ENCODE results near the gene PHLDA2.

DNA sequence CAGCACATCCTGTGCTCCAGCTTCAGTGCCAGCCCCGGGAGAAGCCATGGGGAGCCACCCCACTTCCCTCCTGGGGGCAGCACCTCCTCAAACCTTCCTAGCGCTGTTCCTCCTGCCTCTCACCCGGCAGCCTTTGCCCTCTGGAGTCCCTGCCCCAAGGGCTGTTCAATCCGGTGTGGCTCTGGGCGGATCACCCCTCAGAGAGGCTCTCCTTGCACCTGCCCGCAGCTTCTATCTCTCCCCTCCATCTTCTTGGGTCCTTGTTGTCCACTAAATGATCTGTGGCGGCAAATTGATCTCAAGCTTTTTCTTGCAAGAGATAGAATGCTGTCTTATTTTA lies 25.6 kb downstream of the PHLDA2 start:
- TF ChIP-seq CTCF (IDR thresholded peaks at IDR 0.05), result no peak
- TF ChIP-seq POLR2AphosphoS5 (IDR thresholded peaks at IDR 0.05), result no peak
- TF ChIP-seq POLR2A (IDR thresholded peaks at IDR 0.05), result no peak
- no peak for TF ChIP-seq EP300 (IDR thresholded peaks at IDR 0.05)
